Measurements from ENCODE around the gene ADNP.
"Not testable (repeated sequence)": the region's sequence is repeated elsewhere in the genome, so short reads cannot be mapped to it uniquely, and the experiment has no call there.

The ADNP gene

DNA sequence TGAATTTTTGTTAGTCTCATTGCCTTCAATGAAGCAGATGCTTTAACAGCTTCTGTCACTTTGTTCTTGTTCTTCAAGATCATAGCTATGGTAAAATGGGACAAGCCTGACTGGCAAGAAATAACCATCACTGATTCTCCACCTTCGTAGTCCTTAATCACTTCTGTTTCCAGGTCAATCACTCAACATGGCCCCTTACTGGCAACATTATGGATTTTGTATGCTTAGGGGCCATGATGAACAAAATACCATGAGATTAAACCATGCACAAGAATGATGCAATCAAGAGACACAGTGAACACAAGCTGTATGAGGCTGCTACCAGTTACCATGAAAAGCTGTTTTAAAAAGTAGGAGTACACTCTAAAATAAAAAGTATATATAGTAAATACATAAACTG, 32.8 kb downstream of the ADNP start:
- no peak for DNase-seq

- DNase-seq: no peak
Observed at GRCh38 chr20:50895111-50895830, 36.0 kb downstream of the ADNP start.

GRCh38 chr20:50893620-50894019, 37.6 kb downstream of the ADNP start:
- DNase-seq: no peak

DNA sequence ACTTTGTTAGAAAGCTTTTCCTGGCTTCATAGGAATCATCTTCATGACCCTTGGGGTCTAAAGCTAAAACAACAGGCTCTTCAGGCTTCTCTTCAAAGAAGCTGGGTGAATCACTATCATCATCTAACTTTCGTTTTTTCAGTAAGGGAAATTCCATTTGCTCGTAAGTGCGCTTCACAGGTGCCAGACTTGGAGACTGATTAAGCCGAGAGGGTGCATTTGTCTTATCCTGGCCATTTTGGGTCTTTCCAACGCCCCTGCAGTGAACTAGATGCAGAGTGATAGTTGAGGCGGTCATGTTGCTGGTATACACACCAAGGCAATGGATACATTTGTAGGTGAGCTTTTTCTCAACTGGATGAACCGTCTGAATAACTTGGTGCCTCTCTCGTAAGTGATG, 38.8 kb downstream of the ADNP start:
- no peak for DNase-seq

- no peak for DNase-seq
Observed at GRCh38 chr20:50891138-50891537, 40.1 kb downstream of the ADNP start.

- DNase-seq: no peak
Observed at GRCh38 chr20:50887576-50887975, 43.7 kb downstream of the ADNP start.

- no peak for DNase-seq
Observed at GRCh38 chr20:50886184-50886790, 45.0 kb downstream of the ADNP start.

DNA sequence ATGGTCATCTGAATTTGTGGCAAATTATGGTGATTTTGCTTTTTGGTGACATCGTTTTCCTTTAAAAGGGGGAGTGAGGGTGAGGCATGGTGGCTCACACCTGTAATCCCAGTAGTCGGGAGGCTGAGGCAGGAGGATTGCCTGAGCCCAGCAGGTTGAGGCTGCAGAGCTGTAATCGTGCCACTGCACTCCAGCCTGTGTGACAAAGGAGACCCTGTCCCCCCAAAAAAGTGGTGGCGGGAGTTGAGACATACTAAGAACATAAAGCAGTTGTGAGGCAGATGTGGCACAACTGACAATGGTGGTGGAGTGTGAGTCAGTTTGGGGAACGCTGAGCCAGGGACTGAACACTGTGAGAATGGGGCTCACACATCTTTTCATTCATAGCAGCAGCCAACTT, 45.5 kb downstream of the ADNP start:
- DNase-seq: no peak

GRCh38 chr20:50885068-50885467, 46.2 kb downstream of the ADNP start:
- DNase-seq: no peak

DNA sequence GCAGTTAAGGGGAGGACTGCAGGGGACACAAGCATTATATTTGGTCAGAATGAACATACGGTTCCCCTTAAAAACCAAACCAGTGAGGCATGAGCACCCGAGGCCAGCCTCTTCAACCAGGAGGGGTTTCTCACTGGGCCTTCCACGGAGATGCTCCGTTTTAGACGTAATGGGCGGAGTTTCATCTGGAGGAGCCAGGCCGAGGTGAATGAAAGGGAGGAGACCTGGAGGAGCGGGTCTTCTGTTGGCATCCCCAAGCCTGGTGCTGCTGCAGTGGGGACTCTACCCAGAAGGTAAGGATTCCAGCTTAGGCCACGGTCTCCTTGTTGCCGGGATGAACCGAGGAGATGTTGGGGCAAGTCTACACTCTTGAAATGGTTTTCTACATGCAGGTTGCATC, 47.4 kb downstream of the ADNP start:
- DNase-seq: no peak

GRCh38 chr20:50881759-50882424, 49.3 kb downstream of the ADNP start:
- DNase-seq: not testable (repeated sequence)

- no peak for DNase-seq
Observed at GRCh38 chr20:50879649-50880550, 51.3 kb downstream of the ADNP start.

- no peak for DNase-seq
Observed at GRCh38 chr20:50877232-50877743, 53.9 kb downstream of the ADNP start.

GRCh38 chr20:50876816-50877215, 54.4 kb downstream of the ADNP start:
- no peak for DNase-seq

DNA sequence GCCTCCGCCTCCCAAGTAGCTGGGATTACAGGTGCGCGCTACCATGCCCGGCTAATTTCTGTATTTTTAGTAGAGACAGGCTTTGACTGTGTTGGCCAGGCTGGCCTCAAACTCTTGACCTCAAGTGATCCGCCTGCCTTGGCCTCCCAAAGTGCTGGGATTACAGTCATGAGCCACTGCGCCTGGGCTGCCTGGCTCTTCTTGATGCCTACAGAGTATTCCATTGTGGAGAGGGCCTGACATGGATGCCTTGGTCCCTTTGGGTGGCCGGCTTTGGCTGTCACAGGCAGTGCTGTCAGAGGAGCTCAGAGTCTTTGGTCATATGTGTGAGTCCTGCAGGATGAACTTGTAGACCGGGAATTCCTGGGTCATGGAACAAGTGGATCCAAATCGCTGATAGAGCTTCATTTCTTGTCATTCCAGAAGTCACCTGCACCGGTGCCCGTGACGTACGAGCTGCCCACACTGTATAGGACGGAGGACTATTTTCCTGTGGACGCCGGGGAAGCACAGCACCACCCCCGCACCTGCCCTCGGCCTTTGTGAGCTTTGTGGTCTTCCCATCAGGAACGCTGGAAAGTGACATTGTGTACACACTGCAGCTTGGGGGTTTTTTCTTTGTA, 55.1 kb downstream of the ADNP start:
- no peak for DNase-seq

GRCh38 chr20:50874758-50875665, 56.2 kb downstream of the ADNP start:
- no peak for DNase-seq

DNA sequence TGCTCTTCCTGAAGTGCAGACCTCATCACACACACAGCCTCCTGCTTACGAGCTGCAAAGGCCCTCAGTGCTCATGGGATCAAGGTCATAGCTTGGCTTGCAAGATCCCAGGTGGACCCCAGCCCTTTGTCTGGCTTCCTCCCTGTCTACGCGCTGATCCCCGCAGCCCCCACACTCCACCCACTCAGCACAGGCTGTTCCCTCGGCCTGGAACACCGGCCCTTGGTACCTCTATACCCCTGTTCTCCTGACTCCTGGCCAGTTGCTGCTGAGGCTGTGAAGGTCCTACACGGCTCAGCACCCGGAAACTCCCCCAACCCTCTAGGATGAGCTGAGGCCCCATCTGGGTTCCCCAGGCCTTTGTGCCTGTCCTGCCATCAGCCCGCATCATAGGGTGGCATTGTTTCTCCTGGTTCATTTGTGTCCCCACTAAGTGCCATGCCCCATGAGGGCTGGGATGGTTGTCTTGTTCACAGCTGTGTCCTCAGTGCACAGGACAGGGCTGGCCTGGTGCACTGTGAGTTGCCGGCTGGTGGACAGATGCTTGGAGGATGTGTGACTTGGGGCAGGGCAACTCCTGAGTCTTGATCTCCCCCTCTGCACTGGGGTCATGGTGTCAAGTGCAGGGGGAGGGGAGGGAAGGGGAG, 57.0 kb downstream of the ADNP start:
- no peak for DNase-seq

DNA sequence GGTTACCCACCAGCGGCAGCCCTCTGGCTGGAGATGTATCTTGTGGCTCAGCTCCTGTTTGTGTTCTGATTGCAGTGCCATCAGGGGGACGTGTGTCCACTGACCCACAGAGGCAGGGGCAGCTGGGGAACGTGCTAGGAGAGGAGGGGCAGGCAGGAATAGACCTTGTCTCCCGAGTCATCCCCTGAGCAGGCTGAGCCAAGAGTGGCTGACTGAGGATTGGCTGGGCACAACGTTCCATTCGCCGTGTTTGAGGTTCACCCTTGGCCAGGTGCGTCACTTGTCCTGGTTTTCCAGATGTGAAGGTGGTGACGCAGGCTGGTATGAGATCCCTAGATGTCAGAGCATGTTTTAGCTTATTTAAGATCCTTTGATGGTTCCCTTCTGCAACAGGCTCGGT, 57.7 kb downstream of the ADNP start:
- no peak for DNase-seq

DNA sequence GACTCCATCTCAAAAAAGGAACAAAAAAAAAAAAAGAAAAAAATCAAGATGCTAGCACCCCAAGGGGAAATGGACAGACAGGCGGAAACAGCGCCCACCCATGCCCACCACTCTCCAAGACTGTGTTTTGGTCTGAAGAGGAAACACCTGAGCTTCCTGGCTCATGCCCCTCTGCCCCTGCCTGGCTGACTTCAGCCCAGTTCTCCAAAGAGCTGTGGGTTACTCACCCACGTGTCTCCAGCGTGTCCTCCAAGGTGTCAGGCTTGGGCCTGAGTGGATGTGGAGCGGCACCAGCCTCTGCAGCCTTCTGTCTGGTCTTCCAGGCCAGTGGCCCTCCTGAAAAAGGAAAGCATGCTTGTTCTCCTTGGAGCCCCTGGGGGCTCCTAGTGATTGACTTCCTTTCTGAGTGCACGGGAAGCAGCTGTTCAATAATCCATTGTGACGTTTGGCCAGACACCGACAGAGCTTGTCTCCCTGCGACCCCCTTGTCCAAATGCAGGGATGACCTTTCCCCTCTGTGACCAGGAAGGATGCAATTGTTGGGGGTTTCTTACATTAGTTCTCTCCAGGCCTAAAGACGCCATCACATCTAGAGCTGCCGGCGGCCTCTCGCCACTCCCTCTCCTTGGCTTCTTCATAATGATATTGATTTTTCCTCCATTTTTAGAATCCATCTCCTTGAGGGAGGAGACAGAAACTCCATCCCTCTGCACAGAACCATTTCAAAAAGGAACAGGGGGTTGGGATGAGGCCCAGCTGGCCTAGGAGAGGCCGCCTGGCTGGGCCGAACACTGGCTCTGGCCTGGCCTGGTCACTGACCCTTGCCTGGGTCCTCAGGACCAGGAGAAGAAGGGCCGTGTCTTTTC, 58.4 kb downstream of the ADNP start:
- no peak for DNase-seq

Measured in activated naive CD4-positive, alpha-beta T cell treated with Interleukin-2 at 50 U/mL for 16 hours (primary cell).